Kidney glomerular epithelial cell (primary cell): Measurements from ENCODE around the gene SEMA4D.

Source experiments
- DNase-seq: peaks from one replicate; lab custom pipeline; 2025; lab: John Stamatoyannopoulos, UW

Gene SEMA4D

DNA sequence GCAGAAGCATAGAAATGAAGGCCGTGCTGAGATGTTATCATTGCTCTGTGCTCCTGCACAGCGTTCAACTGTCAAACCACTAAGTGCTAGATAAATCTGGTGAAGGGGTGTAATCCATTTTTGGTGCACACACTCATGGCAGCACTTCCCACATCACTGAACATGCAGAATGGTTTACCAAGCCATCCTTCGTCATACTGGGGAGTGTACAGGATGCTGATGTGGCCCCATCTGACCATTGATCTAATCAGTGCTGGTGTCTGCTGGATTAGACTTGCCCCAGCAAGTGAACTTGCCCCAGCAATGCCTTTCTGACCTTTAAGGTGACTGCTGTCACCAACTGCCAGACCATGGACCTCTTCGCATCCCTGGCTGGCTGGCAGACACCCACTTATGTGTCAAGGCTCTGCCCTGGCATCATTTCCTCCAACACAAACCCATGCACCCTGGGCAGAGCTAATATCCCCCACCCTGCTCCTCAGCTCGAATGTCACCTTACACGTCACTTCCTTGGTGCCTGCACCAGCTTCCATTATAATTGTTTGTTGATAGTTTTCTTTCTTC is 4.2 kb upstream of the SEMA4D start:
- no peak for DNase-seq

DNA sequence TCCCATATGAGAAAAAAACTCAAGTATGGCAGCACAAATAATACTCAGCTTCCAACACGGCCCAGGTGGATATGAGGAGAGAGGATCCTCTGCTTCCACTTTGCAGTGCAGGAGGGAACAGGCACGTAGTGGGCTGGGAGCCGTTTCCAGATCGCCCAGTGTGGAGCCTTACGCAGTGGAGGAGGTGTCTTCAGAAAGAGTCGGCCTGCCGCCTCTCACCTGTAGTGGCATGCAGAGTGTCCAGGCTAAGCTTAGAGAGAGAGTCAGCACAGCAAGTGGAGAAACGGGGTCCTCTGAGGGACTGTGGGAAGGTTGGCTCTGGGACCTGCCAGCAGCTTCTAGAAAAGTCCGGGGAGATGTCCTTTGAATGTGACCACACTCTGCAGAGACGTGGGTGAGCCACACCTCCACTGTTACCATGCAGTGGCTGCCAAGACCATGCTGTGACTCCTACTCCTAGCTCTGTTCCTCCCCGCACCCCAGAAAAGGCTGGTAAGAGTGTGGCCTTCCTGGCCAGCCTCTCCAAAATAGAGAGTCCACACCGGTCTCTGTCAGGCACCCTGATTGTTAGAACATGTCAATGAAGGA is 3.5 kb upstream of the SEMA4D start:
- no peak for DNase-seq

DNA sequence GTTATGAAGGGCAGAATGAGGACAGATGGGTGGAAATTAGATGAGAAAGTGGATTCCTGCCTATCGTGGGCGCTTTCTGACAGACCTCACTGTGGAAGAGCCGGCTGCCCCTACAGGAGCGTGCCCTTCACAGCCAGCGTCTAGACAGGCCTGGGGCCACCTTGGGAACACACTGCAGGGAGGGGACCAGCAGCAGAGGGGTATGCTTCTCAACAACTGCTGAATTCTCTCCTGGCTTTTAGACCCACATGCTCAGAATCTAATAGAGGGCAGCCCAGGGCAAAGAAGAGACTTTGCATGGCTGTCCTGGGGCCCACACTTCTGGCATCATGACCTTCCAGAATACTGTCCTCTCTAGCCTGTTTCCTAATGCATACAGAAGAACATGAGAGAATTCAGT is 2.1 kb upstream of the SEMA4D start:
- no peak for DNase-seq

DNA sequence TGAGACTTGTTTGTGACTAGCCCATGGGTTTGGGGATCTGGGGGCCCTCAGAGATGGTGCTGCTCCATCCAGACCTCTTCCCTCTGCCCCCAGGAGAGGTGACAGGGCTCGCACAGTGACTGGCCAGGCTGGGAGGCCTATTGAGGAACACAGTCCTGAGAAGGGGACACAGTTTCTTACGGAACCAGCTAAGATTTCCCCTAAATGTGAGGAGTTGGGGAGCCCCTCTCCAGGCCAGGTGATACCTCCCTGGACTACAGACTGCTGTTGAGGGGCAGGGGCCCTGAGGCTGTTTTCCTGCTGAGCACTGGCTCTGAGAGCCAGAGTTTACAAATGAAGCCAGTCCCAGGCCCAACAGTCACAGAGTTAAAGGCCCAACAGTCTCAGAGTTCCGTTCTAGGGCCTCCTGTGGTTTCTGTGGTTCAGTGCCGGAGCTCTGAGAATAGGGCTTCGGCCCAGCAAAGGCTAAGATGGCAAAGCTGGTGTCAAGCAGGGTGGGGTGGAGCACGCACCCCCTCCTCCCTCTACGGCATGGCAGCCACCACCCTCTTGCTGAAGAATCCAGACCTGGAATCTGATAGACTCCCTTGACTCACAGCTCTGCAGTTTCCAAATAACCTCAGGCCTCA is 1.1 kb upstream of the SEMA4D start:
- DNase-seq, result no peak

DNA sequence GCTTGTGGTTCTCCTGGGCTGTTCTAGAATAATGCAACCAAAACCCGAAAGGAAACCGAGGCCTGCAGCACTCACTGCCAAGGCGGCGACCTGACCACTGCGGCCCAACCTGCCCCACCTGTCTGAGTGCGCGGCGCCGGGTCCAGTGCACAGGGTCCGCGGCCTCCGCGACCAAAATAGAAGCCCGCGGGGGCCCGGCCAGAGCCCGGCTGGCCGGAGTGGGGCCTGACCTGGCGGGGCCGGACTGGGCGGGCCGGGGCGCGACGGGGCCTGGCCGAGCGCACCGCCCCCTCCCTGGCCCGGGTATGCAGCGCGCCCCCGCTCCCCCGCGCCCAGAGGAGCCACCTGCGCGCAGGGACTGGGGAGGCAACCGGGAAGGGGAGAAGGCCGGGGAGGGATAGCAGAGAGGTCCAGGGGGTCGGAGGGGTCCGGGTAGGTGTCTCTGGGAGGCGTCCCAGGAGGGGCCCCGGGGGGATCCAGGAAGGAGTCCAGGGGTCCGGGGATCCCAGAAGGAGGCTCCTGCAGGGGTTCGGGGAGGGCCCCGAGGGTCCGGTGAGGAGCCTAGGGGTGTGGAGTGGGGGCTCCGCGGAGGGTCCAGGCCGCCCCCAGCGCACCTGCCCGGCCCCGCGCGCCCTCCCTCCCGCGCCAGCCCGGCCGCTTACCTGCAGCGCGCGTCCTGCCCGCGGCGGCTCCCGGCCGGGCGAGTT is 503 bp downstream of the SEMA4D start:
- no peak for DNase-seq

DNA sequence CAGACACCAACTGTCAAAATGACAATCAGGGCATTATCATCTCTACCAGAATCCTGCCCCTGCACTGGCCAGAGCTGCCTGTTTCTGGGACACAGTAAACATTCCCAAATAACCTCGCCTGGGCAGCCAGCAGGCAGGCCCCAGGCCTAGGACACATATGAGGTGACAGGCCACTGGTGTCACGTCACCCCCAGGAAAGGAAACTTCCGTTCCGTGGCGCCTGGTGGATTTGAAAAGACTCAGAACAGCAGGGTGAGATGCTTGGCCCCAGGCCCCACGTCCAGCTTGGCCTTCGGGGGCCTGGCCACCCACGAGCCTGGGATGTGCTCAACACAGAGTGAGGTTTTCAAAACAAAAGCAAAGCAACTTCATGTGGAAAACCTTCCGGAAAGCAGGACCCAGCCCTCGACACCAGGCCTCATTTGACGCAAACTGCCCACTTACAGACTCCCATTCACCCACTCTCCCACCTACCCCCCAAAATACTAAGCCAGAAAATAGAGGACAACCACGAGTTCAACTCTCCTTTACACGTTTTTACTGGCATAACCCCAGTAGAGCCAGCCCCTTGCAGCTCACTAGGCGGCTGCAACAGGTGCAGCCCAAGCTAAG is 1.2 kb downstream of the SEMA4D start:
- DNase-seq, result no peak

DNA sequence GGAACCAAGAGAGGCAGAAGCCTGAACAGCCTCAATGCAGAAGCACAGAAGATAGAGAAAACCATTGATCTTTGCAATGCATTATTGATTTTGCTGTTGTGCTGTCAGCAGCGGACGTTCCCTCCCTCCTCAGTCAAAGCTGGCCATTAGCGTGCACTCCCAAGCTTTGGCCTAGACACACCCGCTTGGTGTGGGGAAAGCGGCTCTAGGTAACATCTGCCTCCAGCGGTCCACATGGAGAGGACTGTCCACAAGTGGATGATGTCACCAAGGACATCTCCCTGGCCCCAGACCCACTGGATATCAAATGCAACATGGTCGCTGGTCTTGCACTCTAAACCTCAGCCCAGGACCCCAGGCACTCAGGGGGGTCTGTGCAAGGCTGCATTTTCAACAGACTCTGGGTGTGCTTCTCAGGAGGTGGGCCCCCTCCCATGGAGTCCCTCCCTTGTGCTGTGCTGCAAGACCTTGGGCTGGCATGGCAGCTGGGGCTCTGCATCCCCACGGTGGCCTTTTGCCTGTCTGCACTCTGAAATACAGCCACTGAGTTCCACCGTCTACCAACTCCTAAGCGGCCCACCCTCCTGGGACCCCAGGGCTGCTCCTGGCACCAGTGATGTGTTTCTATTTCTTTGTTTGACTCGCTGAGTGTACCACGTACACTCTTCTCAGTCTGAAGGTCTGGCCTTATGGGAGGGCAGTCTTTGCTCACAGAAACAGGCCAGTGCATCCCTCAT is 1.9 kb downstream of the SEMA4D start:
- no peak for DNase-seq

DNA sequence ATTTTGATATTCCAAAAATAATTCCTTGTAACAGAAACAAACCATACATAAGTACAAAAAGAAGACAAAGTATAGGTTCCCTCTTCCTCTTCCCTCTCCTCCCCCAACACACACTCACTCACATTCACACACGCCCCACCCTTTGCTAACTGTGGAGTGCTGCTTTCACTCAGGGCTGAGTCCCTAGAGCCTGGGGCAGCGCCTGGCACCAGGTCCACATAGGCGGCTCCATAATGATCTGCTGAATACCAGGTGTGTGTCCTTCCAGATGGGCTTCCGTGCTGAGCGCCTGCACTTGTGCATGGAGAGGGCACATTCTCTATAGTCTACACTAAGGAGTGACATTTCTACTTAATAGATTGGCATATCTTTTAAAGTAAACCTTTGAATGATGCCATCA is 3.7 kb downstream of the SEMA4D start:
- DNase-seq, result no peak

DNA sequence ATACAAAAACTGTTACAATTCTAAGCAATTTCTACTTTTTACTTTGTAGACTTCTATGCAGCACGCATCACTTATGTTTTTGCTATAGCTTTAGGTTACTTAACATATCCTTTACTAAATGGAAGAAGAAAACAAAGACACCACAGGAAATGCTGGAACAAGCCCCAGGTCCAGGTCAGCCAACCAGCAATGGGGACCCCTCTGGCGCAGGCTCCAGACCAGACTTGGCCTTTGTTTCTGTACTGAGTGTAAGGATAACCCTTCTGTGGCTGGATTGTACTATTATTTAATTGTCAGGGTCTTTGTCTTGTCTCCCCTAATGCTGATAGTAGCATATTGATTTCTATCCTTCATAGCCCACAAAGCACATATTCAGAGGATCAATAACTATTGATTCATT is 4.2 kb downstream of the SEMA4D start:
- no peak for DNase-seq

DNA sequence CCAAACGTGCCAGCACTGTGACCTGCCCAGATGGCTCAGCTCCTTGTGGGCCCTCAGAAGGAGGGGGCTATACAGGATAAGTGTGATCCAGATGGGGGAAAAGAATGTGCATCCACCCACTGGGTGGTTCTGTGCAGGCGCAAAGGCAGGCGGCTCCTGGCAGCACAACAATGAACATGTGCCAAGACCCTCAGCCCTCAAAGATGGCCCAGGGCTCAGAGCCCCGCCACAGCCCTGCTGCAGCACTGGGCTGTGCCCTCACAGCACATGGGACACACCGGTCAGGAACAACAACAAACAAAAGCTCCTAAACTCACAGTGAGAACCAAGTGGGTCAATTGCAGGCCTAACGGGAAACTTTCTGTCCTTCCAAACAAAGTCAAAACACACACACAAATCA is 4.7 kb downstream of the SEMA4D start:
- no peak for DNase-seq

DNA sequence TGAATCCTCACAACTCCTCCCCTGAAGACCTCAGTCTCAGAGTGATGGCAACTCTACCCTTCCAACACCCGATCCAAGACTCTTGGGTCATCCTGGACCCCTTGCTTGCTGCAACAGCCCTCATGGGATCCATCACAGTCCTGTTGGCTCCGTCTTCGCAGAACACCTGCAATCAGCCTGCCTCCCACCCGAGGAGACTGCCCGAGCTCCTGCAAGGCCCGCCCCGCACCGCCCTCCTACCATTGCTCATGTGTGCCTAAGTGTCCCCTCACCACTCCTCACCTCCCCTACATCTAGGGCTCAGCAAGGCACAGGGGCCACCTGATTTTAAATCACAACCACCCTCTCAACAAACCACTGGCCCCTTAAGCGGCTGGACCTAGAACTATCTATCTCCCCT is 5.3 kb downstream of the SEMA4D start:
- DNase-seq, result no peak

DNA sequence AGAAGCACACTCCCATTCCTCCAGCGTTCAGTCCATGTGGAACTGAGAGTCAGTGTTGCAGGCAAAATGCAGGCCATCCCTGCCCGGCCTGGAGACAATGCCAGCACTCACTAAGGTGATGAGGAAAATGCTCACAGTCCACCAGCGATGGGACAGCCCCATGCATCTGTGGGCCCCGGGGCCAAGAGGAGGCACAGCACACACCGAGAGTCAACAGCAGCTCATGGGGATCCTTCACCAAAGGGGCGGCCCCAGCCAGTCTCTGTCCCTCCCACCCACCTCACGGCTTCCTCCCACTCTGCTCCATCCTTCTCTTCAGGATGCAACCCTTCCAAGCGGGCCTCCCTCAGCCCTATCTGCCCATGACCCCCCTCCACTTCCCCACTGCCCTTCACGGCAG is 6.2 kb downstream of the SEMA4D start:
- DNase-seq, result no peak

DNA sequence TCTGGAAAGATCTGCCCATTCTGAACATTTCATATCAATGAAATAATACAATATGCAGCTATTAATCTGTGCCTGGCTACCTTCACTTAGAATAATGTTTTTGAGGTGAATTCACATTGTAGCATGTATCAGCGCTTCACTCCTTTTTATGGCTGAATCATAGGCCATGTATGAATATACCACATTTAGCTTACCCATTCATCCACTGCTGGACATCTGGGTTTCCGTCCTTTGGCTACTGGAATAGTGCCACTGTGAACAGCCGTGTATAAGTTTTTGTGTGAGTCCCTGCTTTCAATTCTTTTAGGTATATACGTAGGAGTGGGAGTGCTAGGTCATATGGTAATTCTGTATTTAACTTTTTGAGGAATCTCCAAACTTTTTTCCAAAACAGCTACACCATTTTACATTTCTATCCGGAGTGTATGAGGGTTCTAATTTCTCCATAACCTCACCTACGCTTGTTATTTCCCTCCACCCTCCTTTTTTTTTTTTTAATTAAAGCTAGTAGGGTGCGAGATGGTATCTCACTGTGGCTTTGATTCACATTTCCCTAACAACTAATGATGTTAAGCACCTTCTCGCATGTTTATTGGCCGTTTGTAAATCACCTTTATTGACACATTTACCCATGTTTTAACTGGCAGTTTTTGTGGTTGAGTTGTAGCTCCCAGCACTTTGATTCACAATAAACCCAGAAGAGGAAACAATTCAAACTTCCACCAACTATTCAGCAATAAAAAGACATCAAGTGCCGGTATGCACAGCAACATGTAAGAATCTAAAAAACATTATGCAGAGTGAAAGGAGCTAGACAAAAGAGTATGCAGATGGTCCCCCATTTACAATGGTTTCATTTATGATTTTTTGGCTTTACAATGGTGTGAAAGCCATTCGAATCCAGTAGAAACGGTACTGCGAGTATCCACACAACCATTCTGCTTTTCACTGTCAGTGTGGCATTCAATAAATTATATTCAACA is 8.1 kb downstream of the SEMA4D start:
- DNase-seq, result no peak

DNA sequence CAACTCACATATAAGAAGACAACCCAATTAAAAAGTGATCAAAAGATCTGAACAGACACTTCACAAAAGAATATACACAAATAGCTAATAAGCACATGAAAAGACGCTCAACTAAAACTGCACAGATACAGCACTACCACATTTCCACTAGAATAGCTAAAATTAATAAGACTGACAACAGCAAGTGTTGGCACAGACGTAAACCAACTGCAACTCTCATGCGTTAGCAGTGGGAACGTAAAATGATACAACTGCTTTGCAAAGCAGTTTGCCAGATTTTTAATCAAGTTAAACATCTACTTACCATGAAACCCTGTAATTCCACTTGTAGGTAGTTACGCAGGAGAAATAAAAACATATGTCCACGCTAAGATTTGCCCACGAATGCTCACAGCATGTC is 9.0 kb downstream of the SEMA4D start:
- DNase-seq, result no peak

DNA sequence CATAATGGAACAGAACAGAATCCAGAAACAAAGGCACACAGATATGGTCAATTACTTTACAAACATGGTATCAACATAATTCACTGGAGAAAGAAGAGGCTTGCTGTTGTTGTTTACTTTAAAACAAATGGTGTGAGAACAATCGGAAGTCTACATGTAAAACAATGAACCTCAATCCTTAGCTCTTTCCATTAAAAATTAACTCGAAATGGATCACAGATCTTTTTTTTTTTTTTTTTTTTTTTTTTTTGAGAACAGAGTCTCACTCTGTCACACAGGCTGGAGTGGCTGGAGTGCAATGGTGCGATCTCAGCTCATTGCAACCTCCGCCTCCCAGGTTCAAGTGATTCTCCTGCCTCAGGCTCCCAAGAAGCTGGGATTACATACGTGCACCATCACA is 9.8 kb downstream of the SEMA4D start:
- DNase-seq, result no peak

DNA sequence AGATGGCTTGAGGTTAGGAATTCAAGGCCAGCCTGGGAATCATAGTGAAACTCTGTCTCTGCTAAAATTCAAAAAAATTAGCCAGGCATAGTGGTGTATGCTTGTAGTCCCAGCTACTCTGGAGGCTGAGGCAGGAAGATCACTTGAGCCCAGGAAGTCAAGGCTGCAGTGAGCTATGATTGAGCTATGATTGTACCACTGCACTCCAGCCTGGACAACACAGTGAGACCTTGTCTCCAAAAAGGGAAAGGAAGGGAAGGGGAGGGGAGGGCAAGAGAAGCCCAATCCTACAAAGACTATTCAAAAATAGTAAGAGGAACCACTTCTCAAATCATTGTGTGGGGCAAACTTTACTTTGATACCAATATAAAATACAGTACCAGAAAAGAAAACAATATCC is 11.2 kb downstream of the SEMA4D start:
- no peak for DNase-seq

DNA sequence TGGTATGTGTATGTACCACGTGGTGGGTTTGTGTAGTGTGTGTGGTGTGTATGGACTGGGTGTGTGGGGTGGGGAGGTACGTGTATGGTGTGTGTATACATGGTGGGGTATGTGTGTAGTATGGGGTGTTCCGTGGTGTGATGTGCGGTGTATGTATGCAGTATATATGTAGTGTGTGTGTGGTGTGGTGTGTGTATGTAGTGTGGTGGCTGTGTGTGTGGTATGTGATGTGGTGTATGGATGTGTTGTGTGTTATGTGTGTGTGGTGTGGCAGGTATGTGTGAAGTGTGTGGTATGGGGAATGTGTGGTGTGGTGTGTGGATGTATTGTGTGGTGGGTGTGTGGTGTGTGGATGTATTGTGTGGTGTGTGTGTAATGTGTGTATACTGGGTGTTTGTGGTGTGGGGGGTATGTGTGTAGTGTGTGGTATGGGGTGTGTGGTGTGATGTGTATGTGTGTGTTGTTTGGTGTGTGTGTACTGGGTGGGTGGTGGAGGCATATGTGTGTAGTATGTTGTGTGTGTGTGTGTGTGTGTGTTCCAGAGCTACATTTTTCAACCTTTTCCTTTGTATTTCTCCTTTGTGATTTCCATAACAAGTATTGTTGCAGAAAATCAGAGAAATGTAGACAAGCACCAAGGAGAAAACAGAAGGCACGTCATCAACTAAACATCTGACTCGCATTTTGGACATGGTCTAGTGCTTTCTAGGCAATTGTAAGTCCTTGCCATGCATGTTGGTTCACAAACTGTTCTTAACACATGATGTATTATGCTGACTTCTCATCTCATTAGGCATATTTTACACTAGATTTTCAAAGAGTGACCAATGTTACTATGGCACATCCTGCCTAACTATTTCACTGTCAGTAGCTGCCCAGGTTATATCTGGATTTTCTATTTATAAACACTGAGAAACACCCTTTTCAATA is 13.2 kb downstream of the SEMA4D start:
- peak; percentile 76 for DNase-seq

DNA sequence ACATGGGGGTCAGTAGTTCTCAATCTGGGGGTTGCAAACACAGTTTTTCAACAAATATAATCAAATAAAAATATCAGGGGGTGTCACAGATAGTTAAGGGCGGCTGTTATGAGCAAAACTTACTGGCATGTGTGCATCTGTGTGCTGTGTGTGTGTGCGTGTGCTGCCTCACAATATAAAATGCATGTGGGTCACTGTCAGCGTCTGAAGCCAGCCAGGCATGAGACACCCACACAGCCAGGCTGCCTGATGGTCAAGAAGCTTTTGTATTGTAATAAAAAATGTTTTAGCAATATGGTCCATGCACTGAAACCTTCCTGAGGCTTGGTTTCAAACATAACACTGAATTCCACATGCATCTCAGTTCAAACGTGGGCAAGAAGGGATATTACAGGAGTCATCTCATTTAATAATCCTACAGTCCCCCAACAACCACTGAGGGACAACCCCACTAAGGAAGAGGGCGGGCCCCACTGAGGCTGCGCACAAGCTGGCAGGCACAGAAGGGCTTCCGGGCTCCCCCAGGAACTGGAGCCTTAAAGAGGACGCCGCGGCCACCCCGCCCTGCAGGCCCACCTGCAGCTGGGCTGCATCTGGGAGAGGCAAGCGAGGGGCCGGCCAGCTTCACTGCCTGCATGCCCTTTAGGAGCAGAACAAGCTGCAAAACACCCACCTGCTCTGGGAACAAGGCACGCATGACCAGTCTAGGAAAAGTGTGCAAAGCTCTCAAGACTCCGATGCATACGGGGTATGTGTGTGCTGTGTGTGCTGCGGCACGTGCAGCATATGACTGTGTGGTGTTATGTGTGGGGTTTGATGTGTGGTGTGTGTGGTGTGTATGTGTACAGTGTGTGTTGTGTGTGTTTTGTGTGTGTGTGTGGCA is 14.1 kb downstream of the SEMA4D start:
- no peak for DNase-seq

DNA sequence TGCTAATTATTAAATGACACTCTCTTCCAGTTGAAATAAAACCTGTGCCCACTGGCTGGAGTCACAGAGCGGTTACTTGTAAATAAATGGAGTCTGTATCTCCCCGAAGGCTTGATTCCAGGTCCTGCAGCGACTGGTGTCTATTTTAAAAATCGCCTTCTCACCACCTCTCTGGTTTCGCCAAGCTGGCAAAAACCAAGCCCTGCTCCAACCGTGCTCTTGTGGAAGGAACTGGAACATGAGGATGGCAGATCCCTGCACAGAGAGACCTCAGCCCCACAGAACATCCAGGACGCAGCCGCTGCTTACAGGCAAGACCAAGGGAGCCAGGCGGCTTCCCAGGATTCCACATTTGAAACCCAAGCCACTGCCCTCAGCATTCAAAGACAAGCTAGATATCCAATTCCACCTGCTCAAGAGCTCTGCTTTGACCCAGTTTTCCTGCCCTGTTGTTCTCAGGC is 15.0 kb downstream of the SEMA4D start:
- no peak for DNase-seq
